ENCODE results near the gene GNL3L. TPM values are rescaled to one million over a fixed set of nuclear protein-coding genes. Genes with fewer than 3 reads are reported as not detected.
"Not testable (repeated sequence)": the region's sequence is repeated elsewhere in the genome, so short reads cannot be mapped to it uniquely, and the experiment has no call there.

GNL3L gene
- polyA plus RNA-seq, 3 donors from 2014 or later, result 14.6 to 57.7 (median 30.0) TPM

DNA sequence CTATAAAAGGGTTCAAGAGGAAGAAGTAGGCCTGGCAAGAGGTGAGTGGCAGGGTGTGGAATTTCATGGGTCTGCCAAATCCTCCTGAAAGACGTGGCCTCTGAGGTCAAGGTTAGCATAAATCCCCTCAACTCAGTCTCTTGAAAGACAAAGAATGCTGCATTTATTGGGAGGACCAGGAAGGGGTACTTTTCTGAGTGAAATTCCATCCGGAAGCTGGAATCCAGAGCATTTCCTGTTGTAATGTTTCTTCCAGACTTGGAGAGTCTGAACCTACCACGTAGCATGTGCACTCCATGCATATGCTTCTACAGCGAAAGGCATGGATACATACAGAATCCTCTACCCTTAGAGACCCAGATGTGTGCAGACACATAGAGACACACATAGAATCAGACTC lies 20.6 kb upstream of the GNL3L start:
- no peaks in the 10 kb centered on the region for H3K36me3 Mint-ChIP-seq
- no peak overlapping the region for H3K27ac Mint-ChIP-seq
- H3K4me3 Mint-ChIP-seq, result no peak overlapping the region
- H3K9me3 Mint-ChIP-seq, result peaks cover 0 to 3% (median 0%) of the 10 kb centered on the region in 6 donors
- peaks cover 0 to 5% (median 1%) of the 10 kb centered on the region in 3 donors for H3K27me3 Mint-ChIP-seq (ENCODE audit: low read depth in 3 of 3)
- H3K4me1 Mint-ChIP-seq, result no peaks in the 10 kb centered on the region
- no peak for DNase-seq

DNA sequence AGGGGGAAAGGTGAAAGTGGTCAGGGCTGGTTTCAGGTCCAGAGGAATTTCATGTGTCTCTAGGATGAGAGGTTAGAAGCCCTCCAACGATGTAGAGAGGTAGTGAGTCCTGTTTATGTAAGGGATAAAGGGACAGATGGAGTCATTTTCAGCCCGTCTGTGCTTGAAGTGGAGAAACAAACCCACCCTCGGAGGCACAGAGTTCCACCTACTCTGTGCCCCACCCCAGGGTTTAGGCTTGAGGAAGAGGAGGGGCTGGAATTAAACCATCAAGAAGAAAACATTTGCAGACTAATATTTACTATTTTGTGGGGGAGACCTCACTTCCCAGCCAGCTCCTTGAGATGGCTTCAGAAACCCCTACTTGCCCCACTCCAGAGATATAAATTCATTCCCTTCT lies 868 bp upstream of the GNL3L start:
- DNase-seq, result no peak
- peaks cover 0 to under 1% (median 0%) of the 10 kb centered on the region in 3 donors for H3K36me3 Mint-ChIP-seq
- H3K4me1 Mint-ChIP-seq, result peaks cover 31 to 43% of the 10 kb centered on the region in 2 donors
- peak overlapping the region; percentile 88 to 98 (median 96) for H3K27ac Mint-ChIP-seq
- H3K27me3 Mint-ChIP-seq (ENCODE audit: low read depth in 3 of 3), result peaks cover 0 to 13% (median 4%) of the 10 kb centered on the region in 3 donors
- peak overlapping the region; percentile 92 to 96 (median 94) for H3K4me3 Mint-ChIP-seq
- H3K9me3 Mint-ChIP-seq, result peaks cover 0 to 4% (median 0%) of the 10 kb centered on the region in 6 donors

DNA sequence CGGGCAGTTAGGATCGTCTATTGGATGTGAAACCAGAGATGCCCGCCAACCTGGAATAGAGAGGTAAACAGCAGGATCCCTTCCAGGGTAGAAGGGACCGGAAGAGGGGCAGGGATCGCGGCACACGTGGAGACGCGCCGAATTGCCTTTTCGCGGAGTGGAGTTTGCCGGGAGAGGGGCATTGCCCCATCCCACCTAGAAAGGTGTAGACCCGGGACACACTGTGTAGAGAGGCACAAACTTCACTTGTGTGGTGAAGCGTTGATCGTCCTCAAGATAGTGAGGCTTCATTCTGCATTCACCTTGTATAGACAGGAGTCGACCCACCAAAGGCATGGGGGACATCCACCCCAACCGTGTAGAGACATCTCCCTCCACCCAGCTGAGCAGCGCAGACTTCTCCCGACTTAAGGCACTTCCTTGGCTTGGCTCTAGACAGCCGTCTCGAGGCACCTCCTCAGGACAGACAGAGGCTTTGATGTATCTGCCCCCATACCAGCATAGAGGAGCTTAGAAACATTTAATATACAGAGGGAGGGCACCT lies 410 bp downstream of the GNL3L start:
- H3K4me3 Mint-ChIP-seq, result peak overlapping the region; percentile 92 to 96 (median 94)
- peaks cover 38 to 51% of the 10 kb centered on the region in 2 donors for H3K4me1 Mint-ChIP-seq
- peak overlapping the region; percentile 93 to 97 (median 96) for H3K27ac Mint-ChIP-seq
- H3K36me3 Mint-ChIP-seq, result peaks cover 0 to 4% (median 0%) of the 10 kb centered on the region in 3 donors
- peaks cover 0 to 13% (median 3%) of the 10 kb centered on the region in 3 donors for H3K27me3 Mint-ChIP-seq (ENCODE audit: low read depth in 3 of 3)
- no peak for DNase-seq
- H3K9me3 Mint-ChIP-seq, result peaks cover 0 to 4% (median 0%) of the 10 kb centered on the region in 6 donors

DNA sequence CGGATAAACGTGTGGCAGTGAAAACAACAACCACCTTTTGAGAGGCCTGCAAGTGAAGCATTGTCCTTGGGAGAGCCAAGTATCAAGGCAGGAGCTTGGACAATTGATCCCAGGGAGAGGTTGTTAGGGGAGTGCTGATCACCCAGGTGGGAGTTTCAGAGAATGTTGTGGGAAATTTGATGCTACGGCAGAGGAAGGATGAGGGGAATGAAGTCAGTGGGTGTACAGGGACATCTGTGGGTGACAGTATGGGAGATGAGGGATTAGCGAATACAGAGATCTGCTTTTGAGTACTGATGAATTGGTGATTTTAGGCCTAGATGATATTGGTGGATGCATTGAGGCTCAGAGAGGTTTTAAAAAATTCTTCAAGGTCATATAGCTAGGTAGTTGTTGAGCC lies 4.3 kb downstream of the GNL3L start:
- Mint-ChIP-seq H3K27me3 (ENCODE audit: low read depth in 3 of 3) (peaks cover 0 to 11% (median 4%) of the 10 kb centered on the region in 3 donors), H3K4me1 (peaks cover 35 to 46% of the 10 kb centered on the region in 2 donors), H3K4me3 (peak overlapping the region in 1 of 5 donors; percentile 2), H3K36me3 (peaks cover 0 to 4% (median 0%) of the 10 kb centered on the region in 3 donors), H3K9me3 (no peaks in the 10 kb centered on the region), H3K27ac (peak overlapping the region in 2 of 6 donors; percentile 1 to 80)
- DNase-seq, result no peak

DNA sequence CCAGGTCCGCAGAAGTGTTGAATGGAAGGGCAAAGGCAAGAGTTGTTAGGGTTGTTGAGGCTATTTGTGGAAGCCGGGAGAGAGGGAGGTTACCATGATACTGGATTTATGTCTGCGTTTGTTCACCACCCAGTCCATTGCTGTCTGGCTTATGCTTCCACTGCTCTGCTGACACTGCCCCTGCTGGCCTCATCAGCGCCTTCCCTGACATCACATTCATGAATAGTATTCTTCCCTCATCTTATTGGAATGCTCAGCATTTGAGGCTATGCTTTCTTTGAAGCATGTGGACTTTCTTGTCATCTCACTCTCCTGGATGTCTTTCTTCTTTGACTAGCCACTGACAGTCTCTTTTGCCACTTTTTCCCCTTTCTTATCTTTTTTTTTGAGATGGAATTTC lies 10.3 kb downstream of the GNL3L start:
- H3K27me3 Mint-ChIP-seq (ENCODE audit: low read depth in 3 of 3), result peaks cover 2 to 3% (median 2%) of the 10 kb centered on the region in 3 donors
- peak overlapping the region in 1 of 6 donors; percentile 53 for H3K27ac Mint-ChIP-seq

DNA sequence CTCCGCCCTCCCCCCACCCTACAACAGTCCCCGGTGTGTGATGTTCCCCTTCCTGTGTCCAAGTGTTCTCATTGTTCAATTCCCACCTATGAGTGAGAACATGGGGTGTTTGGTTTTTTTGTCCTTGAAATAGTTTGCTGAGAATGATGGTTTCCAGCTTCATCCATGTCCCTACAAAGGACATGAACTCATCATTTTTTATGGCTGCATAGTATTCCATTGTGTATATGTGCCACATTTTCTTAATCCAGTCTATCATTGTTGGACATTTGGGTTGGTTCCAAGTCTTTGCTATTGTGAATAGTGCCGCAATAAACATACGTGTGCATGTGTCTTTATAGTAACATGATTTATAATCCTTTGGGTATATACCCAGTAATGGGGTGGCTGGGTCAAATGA lies 12.2 kb downstream of the GNL3L start:
- not testable (repeated sequence) for H3K27ac Mint-ChIP-seq; H3K9me3 Mint-ChIP-seq; H3K4me3 Mint-ChIP-seq; H3K27me3 Mint-ChIP-seq (ENCODE audit: low read depth in 3 of 3); DNase-seq; H3K4me1 Mint-ChIP-seq
- peaks cover 9 to 24% (median 12%) of the 10 kb centered on the region in 3 donors for H3K36me3 Mint-ChIP-seq

More for the DNA sequence above, 10.3 kb downstream of the GNL3L start:
- Mint-ChIP-seq H3K9me3 (no peaks in the 10 kb centered on the region), H3K36me3 (peaks cover 9 to 24% (median 12%) of the 10 kb centered on the region in 3 donors), H3K4me1 (no peaks in the 10 kb centered on the region), H3K4me3 (no peak overlapping the region)
- no peak for DNase-seq

DNA sequence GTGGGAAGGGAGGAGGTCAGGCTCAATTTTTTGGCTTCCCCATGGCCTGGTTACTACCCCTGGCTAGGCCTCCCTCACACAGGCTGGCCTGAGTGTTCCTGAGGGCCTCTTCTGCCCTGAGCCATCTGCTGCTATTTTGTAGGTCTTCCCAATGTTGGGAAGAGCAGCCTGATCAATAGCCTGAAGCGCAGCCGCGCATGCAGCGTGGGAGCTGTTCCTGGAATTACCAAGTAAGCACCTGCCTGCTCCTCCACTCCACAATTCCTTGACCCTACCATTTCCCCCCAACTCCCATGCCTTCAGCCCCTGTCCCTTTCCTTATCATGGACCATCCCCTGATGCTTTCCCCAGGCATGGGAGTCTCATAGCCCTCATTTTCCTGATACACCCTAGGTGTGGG lies 20.8 kb downstream of the GNL3L start:
- H3K4me3 Mint-ChIP-seq, result no peak overlapping the region
- H3K36me3 Mint-ChIP-seq, result peaks cover 10 to 23% (median 18%) of the 10 kb centered on the region in 3 donors
- no peak for DNase-seq
- H3K27me3 Mint-ChIP-seq (ENCODE audit: low read depth in 3 of 3), result peaks cover 0 to 4% (median 2%) of the 10 kb centered on the region in 3 donors
- H3K4me1 Mint-ChIP-seq, result no peaks in the 10 kb centered on the region
- peak overlapping the region in 2 of 6 donors; percentile 9 to 19 for H3K27ac Mint-ChIP-seq
- no peaks in the 10 kb centered on the region for H3K9me3 Mint-ChIP-seq

DNA sequence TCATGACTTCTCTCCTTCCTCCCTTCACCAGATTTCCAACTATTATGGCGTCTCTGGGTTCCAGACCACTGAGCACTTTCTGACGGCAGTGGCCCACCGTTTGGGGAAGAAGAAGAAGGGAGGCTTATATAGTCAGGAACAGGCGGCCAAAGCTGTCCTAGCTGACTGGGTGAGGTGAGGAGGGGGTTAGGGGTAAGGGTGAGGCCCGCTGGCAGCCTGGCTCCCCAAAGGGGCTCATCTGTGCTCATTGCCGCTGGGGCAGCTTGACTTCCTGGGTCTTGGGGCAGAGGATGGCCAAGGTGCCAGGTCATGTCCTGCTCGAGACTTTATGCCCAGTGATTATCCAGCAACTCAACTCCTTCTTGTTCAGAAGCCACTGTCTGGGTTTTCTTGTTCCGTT lies 21.8 kb downstream of the GNL3L start:
- H3K36me3 Mint-ChIP-seq, result peaks cover 10 to 25% (median 18%) of the 10 kb centered on the region in 3 donors
- H3K4me3 Mint-ChIP-seq, result no peak overlapping the region
- H3K27me3 Mint-ChIP-seq (ENCODE audit: low read depth in 3 of 3), result peaks cover 0 to 2% (median 2%) of the 10 kb centered on the region in 3 donors
- H3K4me1 Mint-ChIP-seq, result no peaks in the 10 kb centered on the region
- H3K27ac Mint-ChIP-seq, result no peak overlapping the region
- H3K9me3 Mint-ChIP-seq, result no peaks in the 10 kb centered on the region
- DNase-seq, result no peak

DNA sequence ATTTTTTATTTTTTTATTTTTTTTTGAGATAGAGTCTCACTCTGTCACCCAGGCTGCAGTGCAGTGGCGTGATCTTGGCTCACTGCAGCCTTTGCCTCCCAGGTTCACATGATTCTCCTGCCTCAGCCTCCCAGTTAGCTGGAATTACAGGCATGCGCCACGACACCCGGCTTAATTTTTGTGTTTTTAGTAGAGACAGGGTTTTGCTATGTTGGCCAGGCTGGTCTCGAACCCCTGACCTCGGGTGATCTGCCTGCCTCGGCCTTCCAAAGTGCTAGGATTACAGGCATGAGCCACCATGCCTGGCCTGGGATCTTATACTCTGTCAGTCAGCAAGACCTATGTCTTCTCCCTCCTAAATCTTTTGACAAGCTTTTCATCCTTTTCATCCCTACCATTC lies 25.0 kb downstream of the GNL3L start:
- H3K4me3 Mint-ChIP-seq; H3K36me3 Mint-ChIP-seq; H3K9me3 Mint-ChIP-seq; H3K4me1 Mint-ChIP-seq; H3K27me3 Mint-ChIP-seq (ENCODE audit: low read depth in 3 of 3); DNase-seq: not testable (repeated sequence)
- H3K27ac Mint-ChIP-seq, result peak overlapping the region in 1 of 6 donors; percentile 34

DNA sequence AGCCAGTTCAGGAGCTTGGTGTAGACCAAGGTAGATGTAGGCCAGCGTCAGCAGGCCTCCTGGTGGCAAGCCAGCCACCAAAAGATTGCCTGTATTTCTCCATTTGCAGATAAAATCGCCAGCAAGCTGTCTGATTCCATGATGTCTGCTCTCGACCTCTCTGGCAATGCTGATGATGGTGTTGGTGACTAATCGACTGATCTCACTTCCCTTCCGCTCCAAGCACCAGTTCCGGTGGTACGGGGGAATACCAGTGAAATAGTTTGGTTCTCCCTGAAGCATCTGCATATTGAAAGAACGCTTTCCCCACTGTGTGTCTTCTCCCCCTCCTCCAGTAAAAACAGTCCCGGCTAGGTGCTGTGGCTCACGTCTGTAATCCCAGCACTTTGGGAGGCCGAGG lies 30.4 kb downstream of the GNL3L start:
- no peaks in the 10 kb centered on the region for H3K9me3 Mint-ChIP-seq
- peaks cover 0 to 10% (median 3%) of the 10 kb centered on the region in 3 donors for H3K36me3 Mint-ChIP-seq
- peaks cover 0 to 5% (median 0%) of the 10 kb centered on the region in 3 donors for H3K27me3 Mint-ChIP-seq (ENCODE audit: low read depth in 3 of 3)
- no peaks in the 10 kb centered on the region for H3K4me1 Mint-ChIP-seq
- H3K4me3 Mint-ChIP-seq, result no peak overlapping the region
- DNase-seq, result no peak
- H3K27ac Mint-ChIP-seq, result peak overlapping the region in 1 of 6 donors; percentile 34

DNA sequence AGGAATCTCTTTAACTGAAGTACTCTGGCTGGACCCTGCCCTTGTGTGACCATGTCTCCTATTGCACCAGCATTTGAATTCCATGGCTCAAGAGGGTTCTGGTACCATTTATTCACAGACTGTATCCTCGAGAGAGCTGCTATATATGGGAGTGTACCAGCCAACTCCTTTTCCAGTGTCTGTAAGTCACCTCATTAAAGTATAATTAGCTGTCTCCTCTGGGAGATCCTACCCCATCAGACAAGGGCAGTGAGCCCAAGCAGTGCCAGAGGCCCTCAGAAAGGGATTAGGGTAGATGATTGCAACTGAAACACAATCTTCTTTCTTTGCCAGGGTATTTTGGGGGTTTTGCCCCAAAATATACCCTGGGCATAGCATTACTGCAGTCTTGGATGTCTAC lies 31.6 kb downstream of the GNL3L start:
- Mint-ChIP-seq H3K4me1 (no peaks in the 10 kb centered on the region), H3K9me3 (no peaks in the 10 kb centered on the region), H3K4me3 (no peak overlapping the region), H3K36me3 (peaks cover 0 to 6% (median 3%) of the 10 kb centered on the region in 3 donors), H3K27me3 (ENCODE audit: low read depth in 3 of 3) (peaks cover 0 to 5% (median 0%) of the 10 kb centered on the region in 3 donors), H3K27ac (no peak overlapping the region)
- no peak for DNase-seq

DNA sequence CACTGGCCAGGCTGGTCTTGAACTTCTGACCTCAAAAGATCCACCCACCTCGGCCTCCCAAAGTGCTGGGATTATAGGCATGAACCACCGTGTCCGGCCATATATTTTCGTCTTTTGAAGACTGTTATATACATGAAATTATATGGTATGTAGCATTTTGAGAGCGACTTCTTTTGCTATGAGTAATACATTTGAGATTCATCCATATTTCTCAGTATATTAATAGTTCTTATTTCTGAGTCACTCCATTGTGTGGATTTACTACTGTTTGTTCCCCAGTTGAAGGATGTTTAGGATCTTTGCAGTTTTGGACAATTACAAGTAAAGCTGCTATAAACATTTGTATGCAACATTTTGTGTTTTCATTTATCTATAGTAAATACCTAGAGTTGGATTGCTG lies 34.9 kb downstream of the GNL3L start:
- peaks cover 0 to 15% (median 10%) of the 10 kb centered on the region in 3 donors for H3K36me3 Mint-ChIP-seq
- H3K27me3 Mint-ChIP-seq (ENCODE audit: low read depth in 3 of 3), result peaks cover 0 to 5% (median 0%) of the 10 kb centered on the region in 3 donors
- H3K27ac Mint-ChIP-seq, result no peak overlapping the region
- no peak for DNase-seq
- no peak overlapping the region for H3K4me3 Mint-ChIP-seq
- H3K9me3 Mint-ChIP-seq, result no peaks in the 10 kb centered on the region
- no peaks in the 10 kb centered on the region for H3K4me1 Mint-ChIP-seq

DNA sequence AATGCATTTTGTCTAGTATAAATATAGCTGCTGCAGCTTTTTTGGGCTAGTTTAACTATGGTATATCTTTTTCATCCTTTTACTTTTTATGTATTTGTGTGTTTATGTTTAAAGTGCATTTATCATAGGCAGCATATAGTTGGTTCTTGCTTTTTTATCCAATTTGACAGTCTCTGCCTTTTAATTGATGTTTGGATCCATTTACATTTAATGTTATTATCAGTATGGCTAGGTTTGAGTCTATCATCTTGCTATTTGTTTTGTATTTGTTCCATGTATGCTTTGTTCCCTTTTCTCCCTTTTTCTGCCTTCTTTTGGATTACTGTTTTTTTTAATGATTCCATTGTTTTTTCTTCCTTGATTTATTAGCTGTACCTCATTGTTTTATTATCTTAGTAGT lies 40.3 kb downstream of the GNL3L start:
- no peak for DNase-seq
- H3K4me3 Mint-ChIP-seq, result no peak overlapping the region
- no peak overlapping the region for H3K27ac Mint-ChIP-seq
- H3K4me1 Mint-ChIP-seq, result no peaks in the 10 kb centered on the region
- peaks cover 5 to 18% (median 16%) of the 10 kb centered on the region in 3 donors for H3K36me3 Mint-ChIP-seq
- peaks cover 0 to 3% (median 0%) of the 10 kb centered on the region in 6 donors for H3K9me3 Mint-ChIP-seq
- H3K27me3 Mint-ChIP-seq (ENCODE audit: low read depth in 3 of 3), result peaks cover 0 to 5% (median 0%) of the 10 kb centered on the region in 3 donors

DNA sequence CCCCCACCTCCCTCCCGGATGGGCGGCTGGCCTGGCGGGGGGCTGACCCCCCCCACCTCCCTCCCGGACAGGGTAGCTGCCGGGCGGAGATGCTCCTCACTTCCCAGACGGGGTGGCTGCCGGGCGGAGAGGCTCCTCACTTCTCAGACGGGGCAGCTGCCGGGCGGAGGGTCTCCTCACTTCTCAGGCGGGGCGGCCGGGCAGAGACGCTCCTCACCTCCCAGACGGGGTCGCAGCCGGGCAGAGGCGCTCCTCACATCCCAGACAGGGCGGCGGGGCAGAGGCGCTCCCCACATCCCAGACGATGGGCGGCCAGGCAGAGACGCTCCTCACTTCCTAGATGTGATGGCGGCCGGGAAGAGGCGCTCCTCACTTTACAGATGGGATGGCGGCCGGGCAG lies 42.6 kb downstream of the GNL3L start:
- H3K4me3 Mint-ChIP-seq; H3K4me1 Mint-ChIP-seq; H3K9me3 Mint-ChIP-seq; DNase-seq; H3K27ac Mint-ChIP-seq; H3K27me3 Mint-ChIP-seq (ENCODE audit: low read depth in 3 of 3): not testable (repeated sequence)
- peaks cover 5 to 27% (median 21%) of the 10 kb centered on the region in 3 donors for H3K36me3 Mint-ChIP-seq

DNA sequence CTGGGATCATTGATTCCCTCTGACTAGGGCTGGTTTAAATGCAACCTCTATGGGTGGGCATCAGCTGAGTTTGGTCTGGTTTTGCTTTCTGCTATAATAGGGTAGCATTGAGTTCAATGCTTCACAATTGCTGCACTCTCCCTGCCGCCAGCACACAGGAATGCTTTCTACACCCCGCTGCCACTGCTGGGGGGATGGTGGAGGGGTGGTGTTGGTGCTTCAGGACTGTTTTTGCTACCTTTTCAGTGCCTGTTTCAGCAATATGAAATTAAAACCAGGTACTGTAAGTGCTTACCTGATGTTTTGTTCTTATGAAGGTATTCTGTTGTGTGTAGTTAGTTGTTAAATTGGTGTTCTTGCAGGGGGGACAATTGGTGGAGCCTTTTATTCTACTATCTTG lies 67.7 kb downstream of the GNL3L start:
- H3K27ac Mint-ChIP-seq, result no peak overlapping the region
- DNase-seq, result no peak
- H3K27me3 Mint-ChIP-seq (ENCODE audit: low read depth in 3 of 3), result peaks cover 0 to 2% (median 0%) of the 10 kb centered on the region in 3 donors
- H3K4me3 Mint-ChIP-seq, result no peak overlapping the region
- H3K4me1 Mint-ChIP-seq, result peaks cover 2 to 7% of the 10 kb centered on the region in 2 donors
- no peaks in the 10 kb centered on the region for H3K9me3 Mint-ChIP-seq
- H3K36me3 Mint-ChIP-seq, result peaks cover 0 to 14% (median 4%) of the 10 kb centered on the region in 3 donors
